Panc1 (cell line): ENCODE data around the gene MEGF11. TPM values are rescaled to one million over a fixed set of nuclear protein-coding genes. Genes with fewer than 3 reads are reported as not detected.

Experiments
- ATAC-seq: fragments of 200-7000 bp; cut with Tn5 transposase; 2 replicates; pipeline ENCODE4 v1.9.1; 2020; ENCODE audit warnings: mild to moderate bottlenecking, moderate library complexity
- BruUV-seq: library from RNA; stranded (reverse); fragments of 400-500 nt; replicated peaks from 2 replicates; lab custom pipeline; 2021; lab: Mats Ljungman, UMichigan
- CTCF ChIA-PET: fragments of 300-600 bp; sonication (Branson Sonifier 250); formaldehyde crosslinking; loops from one replicate; lab custom pipeline; 2022; ENCODE audit warnings: antibody characterized with exemption; lab: Charles Lee
- POLR2A ChIA-PET: fragments of 300-600 bp; sonication (Branson Sonifier 250); formaldehyde crosslinking; loops from one replicate; lab custom pipeline; 2022; ENCODE audit warnings: antibody characterized with exemption; lab: Charles Lee
- DNase-seq: peaks from one replicate; pipeline ENCODE4 v3.0.0-alpha.2; 2010; ENCODE audit warnings: low read depth, low spot score
- H3K27ac ChIP-seq: 2 replicates; pipeline ENCODE4 v1.5.1; 2011; ENCODE audit warnings: mild to moderate bottlenecking, low read length, inconsistent platforms
- H3K27me3 ChIP-seq: fragments of 200-500 bp; sonication (Bioruptor generic); 2 replicates; pipeline ENCODE4 v1.6.0; 2014; ENCODE audit warnings: low read length, inconsistent platforms; ENCODE audit not compliant: control insufficient read depth, insufficient read depth
- H3K36me3 ChIP-seq: fragments of 200-500 bp; sonication (Bioruptor generic); 2 replicates; pipeline ENCODE4 v1.5.1; 2014; ENCODE audit warnings: inconsistent platforms, mild to moderate bottlenecking, low read length, moderate library complexity; ENCODE audit not compliant: control insufficient read depth, insufficient read depth
- H3K4me1 ChIP-seq: 2 replicates; pipeline ENCODE4 v1.5.1; 2011; ENCODE audit warnings: inconsistent platforms, mild to moderate bottlenecking, low read length, moderate library complexity; ENCODE audit not compliant: control insufficient read depth, insufficient read depth
- H3K4me3 ChIP-seq, 2 experiments: 2 replicates each; pipeline ENCODE4 v1.5.1; 2011 to 2012; ENCODE audit warnings: low read depth in 2 of 2, low read length in 2 of 2, mild to moderate bottlenecking in 2 of 2, inconsistent platforms in 1 of 2, moderate library complexity in 1 of 2
- H3K9me3 ChIP-seq: fragments of 200-500 bp; sonication (Bioruptor generic); 2 replicates; pipeline ENCODE4 v1.5.1; 2014; ENCODE audit warnings: low read depth, mild to moderate bottlenecking, inconsistent platforms, low read length, moderate library complexity; ENCODE audit not compliant: control insufficient read depth, insufficient read depth
- POLR2AphosphoS5 ChIP-seq: IDR thresholded peaks from 2 replicates; pipeline ENCODE4 v1.6.1; 2012; ENCODE audit warnings: mild to moderate bottlenecking, low read depth, low read length, moderate library complexity
- SIN3A ChIP-seq: IDR thresholded peaks from 2 replicates; pipeline ENCODE4 v1.6.1; 2012; ENCODE audit warnings: low read depth, mild to moderate bottlenecking, low read length, moderate library complexity, borderline replicate concordance; ENCODE audit not compliant: insufficient read depth
- TCF7L2 ChIP-seq: IDR thresholded peaks from 2 replicates; pipeline ENCODE4 v1.6.1; 2011; ENCODE audit warnings: mild to moderate bottlenecking, low read depth, low read length, inconsistent platforms
- in situ Hi-C: cut with HindIII; loops from 2 replicates; pipeline ENCODE4 v1.10.0; 2016; ENCODE audit warnings: low sequenced_read_pairs, low pct_unique_long_range_greater_than_20kb
- intact Hi-C: fragments of 100-400 bp; cut with micrococcal nuclease; formaldehyde crosslinking; loops from one replicate; pipeline ENCODE4 v1.10.0; 2022; ENCODE audit not compliant: unreplicated experiment
- total RNA-seq: library from RNA; stranded (reverse); gene quantifications from one replicate; pipeline ENCODE4 v1.2.1, GENCODE V29; 2021; ENCODE audit not compliant: unreplicated experiment
- TF ChIP-seq, protein P1 (sequence below): fragments of 450-650 bp; IDR thresholded peaks from 2 replicates; pipeline ENCODE4 v1.5.1; 2017; ENCODE audit warnings: mild to moderate bottlenecking
- TF ChIP-seq, protein P2 (sequence below), 2 experiments: IDR thresholded peaks; 2 replicates each; pipeline ENCODE4 v1.6.1; 2011 to 2012; ENCODE audit warnings: low read depth in 2 of 2, control low read depth in 1 of 2, low read length in 1 of 2, mild to moderate bottlenecking in 1 of 2, moderate library complexity in 1 of 2; ENCODE audit not compliant: insufficient read depth in 1 of 2

MEGF11 gene
- total RNA-seq, 1 experiment from 2014 or later: 0.95 TPM

DNA sequence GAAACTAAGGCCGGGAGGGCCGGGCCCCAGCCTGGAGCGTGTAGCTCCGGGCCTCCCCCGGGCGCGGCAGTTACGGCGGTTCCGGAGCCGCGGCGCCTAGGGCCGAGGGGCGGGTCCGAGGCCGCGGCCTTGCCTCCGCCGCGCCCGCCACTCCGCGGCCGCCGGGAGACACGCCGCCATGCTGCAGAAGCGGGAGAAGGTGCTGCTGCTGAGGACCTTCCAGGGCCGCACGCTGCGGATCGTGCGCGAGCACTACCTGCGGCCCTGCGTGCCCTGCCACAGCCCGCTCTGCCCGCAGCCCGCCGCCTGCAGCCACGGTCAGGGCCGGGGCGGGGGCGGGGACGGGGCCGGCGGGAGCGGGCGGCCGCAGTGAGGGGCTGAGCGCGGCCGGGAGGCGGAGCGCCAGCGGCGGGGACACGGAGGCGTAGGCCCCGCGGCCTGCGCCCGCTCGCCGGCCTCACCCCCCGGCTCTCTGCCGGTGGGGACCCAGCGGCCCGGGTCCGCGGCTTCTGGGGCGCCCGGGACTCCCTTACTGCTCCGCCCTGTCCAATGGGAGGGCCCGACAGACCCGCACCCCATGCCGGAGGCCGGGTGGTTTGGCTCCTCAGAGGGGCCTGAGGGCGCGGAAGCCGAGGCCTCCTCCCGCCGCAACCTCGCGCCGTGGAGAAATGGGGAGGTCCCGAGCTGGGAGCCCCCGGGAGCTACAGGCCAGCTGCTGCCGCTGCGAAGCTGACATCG, 40.0 kb upstream of the MEGF11 start, which contains the start of gene DIS3L:
Gene DIS3L (plus strand): TSS at position 150 of the 738 bp plus-strand sequence. CDS start 29 bp downstream, at position 179.
- Histone ChIP-seq H3K9me3 (no peaks in the 10 kb centered on the region), H3K4me3 (peak within 1 kb of the TSS; percentile 62 to 83), H3K27ac (peak within 1 kb of the TSS; percentile 91), H3K27me3 (no peaks in the 10 kb centered on the region), H3K36me3 (no peaks in the 10 kb centered on the region), H3K4me1 (peaks cover 22% of the 10 kb centered on the region)
- in situ Hi-C loops: no loop called here
- ATAC-seq (peak; percentile 92), DNase-seq (no peak)
- BruUV-seq: no TSS peak
- intact Hi-C loops: no loop called here
- ChIA-PET CTCF (no interaction called here), POLR2A (no interaction called here)
- peak; percentile 57; the same call in 1 of the 2 replicates for TF ChIP-seq SIN3A
- TF ChIP-seq, protein P1, sequence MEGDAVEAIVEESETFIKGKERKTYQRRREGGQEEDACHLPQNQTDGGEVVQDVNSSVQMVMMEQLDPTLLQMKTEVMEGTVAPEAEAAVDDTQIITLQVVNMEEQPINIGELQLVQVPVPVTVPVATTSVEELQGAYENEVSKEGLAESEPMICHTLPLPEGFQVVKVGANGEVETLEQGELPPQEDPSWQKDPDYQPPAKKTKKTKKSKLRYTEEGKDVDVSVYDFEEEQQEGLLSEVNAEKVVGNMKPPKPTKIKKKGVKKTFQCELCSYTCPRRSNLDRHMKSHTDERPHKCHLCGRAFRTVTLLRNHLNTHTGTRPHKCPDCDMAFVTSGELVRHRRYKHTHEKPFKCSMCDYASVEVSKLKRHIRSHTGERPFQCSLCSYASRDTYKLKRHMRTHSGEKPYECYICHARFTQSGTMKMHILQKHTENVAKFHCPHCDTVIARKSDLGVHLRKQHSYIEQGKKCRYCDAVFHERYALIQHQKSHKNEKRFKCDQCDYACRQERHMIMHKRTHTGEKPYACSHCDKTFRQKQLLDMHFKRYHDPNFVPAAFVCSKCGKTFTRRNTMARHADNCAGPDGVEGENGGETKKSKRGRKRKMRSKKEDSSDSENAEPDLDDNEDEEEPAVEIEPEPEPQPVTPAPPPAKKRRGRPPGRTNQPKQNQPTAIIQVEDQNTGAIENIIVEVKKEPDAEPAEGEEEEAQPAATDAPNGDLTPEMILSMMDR: no peak
- TF ChIP-seq POLR2AphosphoS5: peak; percentile 62

DNA sequence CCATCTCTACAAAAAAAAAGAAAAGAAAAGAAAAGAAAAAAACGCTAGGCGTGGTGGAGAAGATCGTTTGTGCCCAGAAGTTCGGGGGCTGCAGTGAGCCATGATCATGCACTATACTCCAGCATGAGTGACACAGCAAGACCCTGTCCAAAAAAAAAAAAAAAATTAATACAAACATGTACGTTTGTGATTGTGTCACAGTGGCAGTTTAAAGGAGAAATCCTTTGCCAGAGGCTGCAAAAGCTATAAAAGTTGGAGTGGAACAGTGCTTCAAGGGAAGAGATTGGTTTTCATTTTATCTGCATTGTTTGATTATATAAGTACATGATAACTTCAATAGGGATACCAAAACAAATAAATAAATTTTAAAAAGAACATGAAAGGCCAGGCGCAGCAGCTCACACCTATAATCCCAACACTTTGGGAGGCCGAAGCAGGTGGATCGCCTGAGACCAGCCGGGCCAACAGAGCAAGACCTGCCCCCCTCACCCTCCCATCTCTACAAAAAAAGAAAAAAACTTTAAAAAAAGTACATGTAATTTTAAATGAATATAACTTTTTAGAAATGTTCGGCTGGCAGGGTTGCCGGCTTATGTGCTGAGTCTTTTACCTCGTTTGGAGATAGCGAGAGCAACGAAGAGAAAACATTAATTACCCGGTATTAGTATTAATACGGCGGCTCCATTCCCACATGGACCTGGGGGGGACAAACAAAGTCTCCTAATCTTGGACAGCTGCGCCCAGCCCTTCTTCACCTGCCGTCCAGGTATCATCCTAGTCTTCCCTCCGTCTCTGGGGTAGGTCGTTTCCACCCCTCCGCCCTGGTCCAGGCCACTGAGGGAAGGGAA, 39.2 kb upstream of the MEGF11 start:
- peak overlapping the region; percentile 86 for H3K27ac ChIP-seq
- CTCF ChIA-PET: no interaction called here
- in situ Hi-C loops: no loop called here
- peak overlapping the region; percentile 62 to 83 for H3K4me3 ChIP-seq
- H3K36me3 ChIP-seq: no peaks in the 10 kb centered on the region
- H3K4me1 ChIP-seq: peaks cover 22% of the 10 kb centered on the region
- ATAC-seq (no peak), DNase-seq (no peak)
- TF ChIP-seq TCF7L2: no peak
- TF ChIP-seq SIN3A: no peak
- TF ChIP-seq POLR2AphosphoS5: no peak
- TF ChIP-seq, protein P2, sequence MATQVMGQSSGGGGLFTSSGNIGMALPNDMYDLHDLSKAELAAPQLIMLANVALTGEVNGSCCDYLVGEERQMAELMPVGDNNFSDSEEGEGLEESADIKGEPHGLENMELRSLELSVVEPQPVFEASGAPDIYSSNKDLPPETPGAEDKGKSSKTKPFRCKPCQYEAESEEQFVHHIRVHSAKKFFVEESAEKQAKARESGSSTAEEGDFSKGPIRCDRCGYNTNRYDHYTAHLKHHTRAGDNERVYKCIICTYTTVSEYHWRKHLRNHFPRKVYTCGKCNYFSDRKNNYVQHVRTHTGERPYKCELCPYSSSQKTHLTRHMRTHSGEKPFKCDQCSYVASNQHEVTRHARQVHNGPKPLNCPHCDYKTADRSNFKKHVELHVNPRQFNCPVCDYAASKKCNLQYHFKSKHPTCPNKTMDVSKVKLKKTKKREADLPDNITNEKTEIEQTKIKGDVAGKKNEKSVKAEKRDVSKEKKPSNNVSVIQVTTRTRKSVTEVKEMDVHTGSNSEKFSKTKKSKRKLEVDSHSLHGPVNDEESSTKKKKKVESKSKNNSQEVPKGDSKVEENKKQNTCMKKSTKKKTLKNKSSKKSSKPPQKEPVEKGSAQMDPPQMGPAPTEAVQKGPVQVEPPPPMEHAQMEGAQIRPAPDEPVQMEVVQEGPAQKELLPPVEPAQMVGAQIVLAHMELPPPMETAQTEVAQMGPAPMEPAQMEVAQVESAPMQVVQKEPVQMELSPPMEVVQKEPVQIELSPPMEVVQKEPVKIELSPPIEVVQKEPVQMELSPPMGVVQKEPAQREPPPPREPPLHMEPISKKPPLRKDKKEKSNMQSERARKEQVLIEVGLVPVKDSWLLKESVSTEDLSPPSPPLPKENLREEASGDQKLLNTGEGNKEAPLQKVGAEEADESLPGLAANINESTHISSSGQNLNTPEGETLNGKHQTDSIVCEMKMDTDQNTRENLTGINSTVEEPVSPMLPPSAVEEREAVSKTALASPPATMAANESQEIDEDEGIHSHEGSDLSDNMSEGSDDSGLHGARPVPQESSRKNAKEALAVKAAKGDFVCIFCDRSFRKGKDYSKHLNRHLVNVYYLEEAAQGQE (IDR thresholded peaks at IDR 0.05; ENCODE audit: insufficient read depth in 1 of 2, low read depth in 2 of 2, low read length in 1 of 2): no peak
- TF ChIP-seq, protein P1: no peak
- no peaks in the 10 kb centered on the region for H3K27me3 ChIP-seq
- POLR2A ChIA-PET: no interaction called here
- H3K9me3 ChIP-seq: no peaks in the 10 kb centered on the region
- TSS peak; percentile 86 for BruUV-seq
- intact Hi-C loops: no loop called here
